GM12878 (cell line): Measurements from ENCODE around the gene NFYC. TPM values are rescaled to one million over a fixed set of nuclear protein-coding genes. Genes with fewer than 3 reads are reported as not detected.

Experiments
- ATAC-seq: fragments of 200-7000 bp; cut with Tn5 transposase; 3 replicates; pipeline ENCODE4 v1.9.1; 2020; ENCODE audit warnings: mild to moderate bottlenecking, moderate library complexity
- BruUV-seq: library from RNA; stranded (reverse); fragments of 400-500 nt; replicated peaks from 2 replicates; lab custom pipeline; 2021; lab: Mats Ljungman, UMichigan
- CTCF ChIA-PET: fragments of 300-600 bp; sonication (Branson Sonifier 250); formaldehyde crosslinking; extraction: SDS; loops from one replicate; lab custom pipeline; 2021; ENCODE audit warnings: inconsistent platforms; lab: Yijun Ruan, JAX
- POLR2A ChIA-PET: fragments of 350-600 bp; formaldehyde crosslinking; extraction: SDS; loops from one replicate; lab custom pipeline; 2021; ENCODE audit warnings: inconsistent platforms; lab: Charles Lee
- RAD21 ChIA-PET: fragments of 300-600 bp; sonication (Branson Sonifier 250); formaldehyde crosslinking; loops from one replicate; lab custom pipeline; 2023; ENCODE audit warnings: antibody characterized with exemption; ENCODE audit not compliant: unreplicated experiment; lab: Charles Lee
- SMC1A ChIA-PET: fragments of 300-600 bp; sonication (Branson Sonifier 250); formaldehyde crosslinking; loops from one replicate; lab custom pipeline; 2023; ENCODE audit not compliant: unreplicated experiment, uncharacterized antibody; lab: Charles Lee
- DNase-seq: peaks from one replicate; pipeline ENCODE4 v3.0.0-alpha.2; 2011; ENCODE audit warnings: low read depth, low spot score
- FAIRE-seq: peaks from 3 replicates; lab custom pipeline; 2011; peaks lifted over from hg19 to GRCh38; lab: Jason Lieb, UNC
- H2AFZ ChIP-seq: 2 replicates; pipeline ENCODE4 v1.6.0; 2011; ENCODE audit warnings: low read depth, low read length, control low read depth; ENCODE audit not compliant: control insufficient read depth
- H3K27ac ChIP-seq: 2 replicates; pipeline ENCODE4 v1.5.1; 2011; ENCODE audit warnings: control low read depth; ENCODE audit not compliant: control insufficient read depth, insufficient read depth
- H3K27me3 ChIP-seq, 2 experiments: replicated peaks in 1 of 2; 2 replicates each; pipeline versions ENCODE4 v1.6.0 to v1.6.1; 2011; ENCODE audit warnings: low read length in 1 of 2; ENCODE audit not compliant: control insufficient read depth in 2 of 2, insufficient read depth in 2 of 2
- H3K36me3 ChIP-seq, 2 experiments: 2 replicates each; pipeline ENCODE4 v1.5.1; 2011; ENCODE audit warnings: low read length in 1 of 2; ENCODE audit not compliant: control insufficient read depth in 2 of 2, insufficient read depth in 2 of 2
- H3K4me1 ChIP-seq: 2 replicates; pipeline ENCODE4 v1.6.1; 2011; ENCODE audit warnings: mild to moderate bottlenecking, low read length, moderate library complexity, mixed read lengths; ENCODE audit not compliant: control insufficient read depth, insufficient read depth
- H3K4me2 ChIP-seq: 2 replicates; pipeline ENCODE4 v1.6.0; 2011; ENCODE audit warnings: control low read depth; ENCODE audit not compliant: control insufficient read depth, insufficient read depth
- H3K4me3 ChIP-seq: fragments of 200-600 bp; sonication (generic); 2 replicates; pipeline ENCODE4 v1.5.1; 2016
- H3K79me2 ChIP-seq: 2 replicates; pipeline ENCODE4 v1.6.0; 2011; ENCODE audit warnings: low read length; ENCODE audit not compliant: control insufficient read depth, insufficient read depth
- H3K9ac ChIP-seq: 2 replicates; pipeline ENCODE4 v1.8.0; 2011; ENCODE audit warnings: low read length, control low read depth, mixed read lengths; ENCODE audit not compliant: control insufficient read depth, insufficient read depth
- H3K9me3 ChIP-seq: replicated peaks from 3 replicates; pipeline ENCODE4 v1.5.1; 2011; ENCODE audit warnings: mild to moderate bottlenecking, low read length; ENCODE audit not compliant: control insufficient read depth, insufficient read depth
- H4K20me1 ChIP-seq: 2 replicates; pipeline ENCODE4 v1.6.0; 2011; ENCODE audit not compliant: control insufficient read depth, insufficient read depth
- CEBPB ChIP-seq, 2 experiments: fragments of 150-350 bp in 1 of 2; IDR thresholded peaks; 2 replicates each; pipeline ENCODE4 v1.6.1; 2012 to 2014; ENCODE audit warnings: low read depth in 2 of 2, low read length in 2 of 2, borderline replicate concordance in 1 of 2, inconsistent platforms in 1 of 2
- E2F4 ChIP-seq: IDR thresholded peaks from 2 replicates; pipeline ENCODE4 v1.6.1; 2012; ENCODE audit warnings: low read depth, low read length, improper control_type of control experiment
- KAT2A ChIP-seq: conservative IDR thresholded peaks from 2 replicates; pipeline ENCODE4 v1.6.1; 2011; ENCODE audit warnings: low read depth, low read length; ENCODE audit not compliant: control insufficient read depth
- PBX3 ChIP-seq: IDR thresholded peaks from 2 replicates; pipeline ENCODE4 v1.6.1; 2011; ENCODE audit warnings: mild to moderate bottlenecking, low read depth, low read length, moderate library complexity; ENCODE audit not compliant: insufficient replicate concordance
- PRDM15 ChIP-seq: fragments of 450-650 bp; formaldehyde crosslinking; IDR thresholded peaks from 2 replicates; pipeline ENCODE4 v1.4.0; 2020; ENCODE audit warnings: mild to moderate bottlenecking, moderate library complexity
- RFX5 ChIP-seq: IDR thresholded peaks from 2 replicates; pipeline ENCODE4 v1.6.1; 2011; ENCODE audit warnings: low read depth, low read length, improper control_type of control experiment
- STAT1 ChIP-seq: fragments of 450-650 bp; conservative IDR thresholded peaks from 2 replicates; pipeline ENCODE4 v1.6.1; 2014; ENCODE audit warnings: antibody characterized with exemption, mild to moderate bottlenecking
- TCF3 ChIP-seq: IDR thresholded peaks from 2 replicates; pipeline ENCODE4 v1.6.1; 2012; ENCODE audit warnings: low read depth, mild to moderate bottlenecking, low read length, borderline replicate concordance; ENCODE audit not compliant: insufficient read depth
- YY1 ChIP-seq: IDR thresholded peaks from 2 replicates; pipeline ENCODE4 v1.6.1; 2011; ENCODE audit warnings: low read depth, mild to moderate bottlenecking, low read length
- WGBS: methylation state at CpG from one replicate; pipeline ENCODE4 v1.1.6; 2016; ENCODE audit warnings: low lambda C conversion rate; ENCODE audit not compliant: insufficient replicate concordance, insufficient coverage; ENCODE audit errors: missing lambda C conversion rate; 5-methylcytosine and 5-hydroxymethylcytosine counted together
- in situ Hi-C: fragments of 300-500 bp; cut with MboI; formaldehyde crosslinking; loops from 9 replicates; pipeline ENCODE4 v1.14.3; 2018; ENCODE audit warnings: mixed read lengths
- intact Hi-C: fragments of 100-400 bp; cut with micrococcal nuclease; formaldehyde crosslinking; loops from one replicate; pipeline ENCODE4 v1.14.2; 2022; ENCODE audit not compliant: unreplicated experiment
- polyA plus RNA-seq, 11 experiments: library from polyadenylated mRNA; depleted of rRNA in 4 of 11; unstranded in 6 of 11; stranded (reverse) in 5 of 11; fragments of >200 nt; fragmentation: Nextera tagmentation in 4 of 11; fragmentation: Illumina TruSeq in 1 of 11; extraction: Ambion mirVana in 4 of 11; extraction: Trizol in 1 of 11; gene quantifications; 1 replicate in 1 of 11; 2 replicates in 10 of 11; pipeline versions ENCODE4 v1.2.1 to v1.2.3, GENCODE V29; 2011 to 2016; ENCODE audit warnings: inconsistent platforms in 2 of 11, missing spikeins in 2 of 11, low read depth in 1 of 11
- total RNA-seq, 4 experiments: library from RNA; depleted of rRNA in 3 of 4; stranded (reverse); fragments of >200 nt in 3 of 4; fragmentation: Illumina TruSeq in 1 of 4; extraction: Trizol in 1 of 4; gene quantifications; 2 replicates each; pipeline versions ENCODE4 v1.2.1 to v1.2.3, GENCODE V29; 2013 to 2021

Gene NFYC
- total and polyA plus RNA-seq, 10 of the 15 experiments (the other 5 are each of a cell fraction or from before 2014, with no cell fraction given), result 4.3 to 84.2 (median 58.3) TPM

- in situ Hi-C loops (no loop called here), intact Hi-C loops (no loop called here)
- Histone ChIP-seq H3K9ac (no peak overlapping the region), H3K4me2 (no peak overlapping the region), H3K9me3 (no peaks in the 10 kb centered on the region), H4K20me1 (no peaks in the 10 kb centered on the region), H3K79me2 (peaks cover 7% of the 10 kb centered on the region; the same call in 1 of the 2 replicates), H3K4me3 (no peak overlapping the region), H3K27ac (no peak overlapping the region), H3K27me3 (no peaks in the 10 kb centered on the region), H3K36me3 (peaks cover 44 to 55% of the 10 kb centered on the region in 2 experiments), H2AFZ (no peak overlapping the region), H3K4me1 (peaks cover 40% of the 10 kb centered on the region)
- WGBS, result 100% methylated on average over 2 of the region's 2 CpGs
- ChIA-PET RAD21 (interaction anchor here (1.9 to 3.0 kb wide), 4 partner anchors 9 to 48 kb away, joined by 5 to 24 read pairs (median 12); no protein-coding TSS in a partner anchor), CTCF (interaction anchor here (1.4 to 2.8 kb wide), 8 partner anchors 8 to 187 kb away, joined by 3 to 63 read pairs (median 6); partner anchors contain the start of gene NFYC), POLR2A (interaction anchor here (0.6 to 2.6 kb wide), 4 partner anchors 9 to 721 kb away, joined by 3 to 17 read pairs (median 4); partner anchors contain the start of gene NFYC), SMC1A (interaction anchor here (1.1 to 3.0 kb wide), 10 partner anchors 8 to 141 kb away, joined by 3 to 39 read pairs (median 8); partner anchors contain the start of gene NFYC)
- ATAC-seq (no peak), FAIRE-seq (no peak), DNase-seq (no peak)
- no TSS peak for BruUV-seq
- no peak for TF ChIP-seq YY1
- TF ChIP-seq STAT1, result no peak
- no peak for TF ChIP-seq CEBPB (IDR thresholded peaks at IDR 0.05; ENCODE audit: borderline replicate concordance in 1 of 2, low read depth in 2 of 2, low read length in 2 of 2)
- TF ChIP-seq E2F4, result no peak
These were observed 74.5 kb downstream of the NFYC start for GRCh38 chr1:40766017-40766416.

GRCh38 chr1:40766560-40766959, 75.1 kb downstream of the NFYC start:
- ChIA-PET SMC1A (interaction anchor here (2.2 to 3.0 kb wide), 3 partner anchors 8 to 81 kb away, joined by 5 to 39 read pairs (median 8); no protein-coding TSS in a partner anchor), POLR2A (interaction anchor here (0.9 to 2.6 kb wide), 2 partner anchors 75 to 79 kb away, joined by 3 to 17 read pairs; partner anchors contain the start of gene NFYC), RAD21 (interaction anchor here (3.0 kb wide), 1 partner anchor 8 kb away, joined by 24 read pairs; no protein-coding TSS in a partner anchor), CTCF (interaction anchor here (1.4 to 2.8 kb wide), 4 partner anchors 82 to 186 kb away, joined by 3 to 21 read pairs (median 4); no protein-coding TSS in a partner anchor)
- H3K9ac ChIP-seq, result no peak overlapping the region
- no peaks in the 10 kb centered on the region for H3K9me3 ChIP-seq
- no peak overlapping the region for H3K27ac ChIP-seq
- no peak overlapping the region for H3K4me3 ChIP-seq
- intact Hi-C loops, result no loop called here
- DNase-seq (no peak), FAIRE-seq (no peak), ATAC-seq (no peak)
- H3K4me1 ChIP-seq, result peaks cover 35% of the 10 kb centered on the region
- H3K27me3 ChIP-seq, result no peaks in the 10 kb centered on the region
- BruUV-seq, result no TSS peak
- peaks cover 7% of the 10 kb centered on the region; the same call in 1 of the 2 replicates for H3K79me2 ChIP-seq
- no peak overlapping the region for H2AFZ ChIP-seq
- H4K20me1 ChIP-seq, result no peaks in the 10 kb centered on the region
- no peak overlapping the region for H3K4me2 ChIP-seq
- peaks cover 45 to 58% of the 10 kb centered on the region in 2 experiments for H3K36me3 ChIP-seq
- 98% methylated on average over 4 of the region's 4 CpGs for WGBS
- in situ Hi-C loops, result no loop called here
- TF ChIP-seq PRDM15, result no peak
- no peak for TF ChIP-seq RFX5
- TF ChIP-seq TCF3, result no peak
- no peak for TF ChIP-seq KAT2A
- TF ChIP-seq PBX3, result no peak
